ENCODE data around the gene C1QTNF6. TPM values are rescaled to one million over a fixed set of nuclear protein-coding genes. Genes with fewer than 3 reads are reported as not detected.

C1QTNF6 gene
- polyA plus RNA-seq, 1 donor from 2014 or later, result 5.3 TPM

- H3K4me3 ChIP-seq (ENCODE audit: low read length), result no peak overlapping the region
- H3F3A ChIP-seq (ENCODE audit: insufficient read depth, low read length, poor library complexity, severe bottlenecking), result no peaks in the 10 kb centered on the region
- no peaks in the 10 kb centered on the region for H3K9me2 ChIP-seq (ENCODE audit: insufficient read depth, low read length)
- H4K20me1 ChIP-seq (ENCODE audit: insufficient read depth), result no peaks in the 10 kb centered on the region
- TF ChIP-seq, protein P1, sequence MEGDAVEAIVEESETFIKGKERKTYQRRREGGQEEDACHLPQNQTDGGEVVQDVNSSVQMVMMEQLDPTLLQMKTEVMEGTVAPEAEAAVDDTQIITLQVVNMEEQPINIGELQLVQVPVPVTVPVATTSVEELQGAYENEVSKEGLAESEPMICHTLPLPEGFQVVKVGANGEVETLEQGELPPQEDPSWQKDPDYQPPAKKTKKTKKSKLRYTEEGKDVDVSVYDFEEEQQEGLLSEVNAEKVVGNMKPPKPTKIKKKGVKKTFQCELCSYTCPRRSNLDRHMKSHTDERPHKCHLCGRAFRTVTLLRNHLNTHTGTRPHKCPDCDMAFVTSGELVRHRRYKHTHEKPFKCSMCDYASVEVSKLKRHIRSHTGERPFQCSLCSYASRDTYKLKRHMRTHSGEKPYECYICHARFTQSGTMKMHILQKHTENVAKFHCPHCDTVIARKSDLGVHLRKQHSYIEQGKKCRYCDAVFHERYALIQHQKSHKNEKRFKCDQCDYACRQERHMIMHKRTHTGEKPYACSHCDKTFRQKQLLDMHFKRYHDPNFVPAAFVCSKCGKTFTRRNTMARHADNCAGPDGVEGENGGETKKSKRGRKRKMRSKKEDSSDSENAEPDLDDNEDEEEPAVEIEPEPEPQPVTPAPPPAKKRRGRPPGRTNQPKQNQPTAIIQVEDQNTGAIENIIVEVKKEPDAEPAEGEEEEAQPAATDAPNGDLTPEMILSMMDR (IDR thresholded peaks at IDR 0.05; ENCODE audit: poor library complexity, severe bottlenecking), result no peak
- TF ChIP-seq POLR2AphosphoS5 (IDR thresholded peaks at IDR 0.05), result no peak
- TF ChIP-seq SMC3 (conservative IDR thresholded peaks at IDR 0.05; ENCODE audit: poor library complexity), result no peak
- no peak for TF ChIP-seq REST (IDR thresholded peaks at IDR 0.05; ENCODE audit: borderline replicate concordance)
- no peak for TF ChIP-seq TAF1 (IDR thresholded peaks at IDR 0.05; ENCODE audit: low read depth)
- TF ChIP-seq MXI1 (conservative IDR thresholded peaks at IDR 0.05; ENCODE audit: poor library complexity, severe bottlenecking), result no peak
- no peak for TF ChIP-seq EP300 (conservative IDR thresholded peaks at IDR 0.05; ENCODE audit: poor library complexity, severe bottlenecking)
- TF ChIP-seq RAD21 (conservative IDR thresholded peaks at IDR 0.05), result no peak
- TF ChIP-seq EZH2 (IDR thresholded peaks at IDR 0.05; ENCODE audit: borderline replicate concordance, insufficient read depth, low read length, poor library complexity, severe bottlenecking), result no peak
- H3K4me2 ChIP-seq (ENCODE audit: low read length), result no peak overlapping the region
- no peak overlapping the region for H3K9ac ChIP-seq (ENCODE audit: low read length)
- no peak overlapping the region for H3K27ac ChIP-seq (ENCODE audit: low read length)
- H3K79me2 ChIP-seq (replicated peaks; ENCODE audit: insufficient read depth, low read length), result no peaks in the 10 kb centered on the region
- H2AFZ ChIP-seq (ENCODE audit: low read depth, low read length), result no peak overlapping the region
- H3K36me3 ChIP-seq (ENCODE audit: insufficient read depth, low read length), result no peaks in the 10 kb centered on the region
- H3K9me3 ChIP-seq (ENCODE audit: low read length), result no peaks in the 10 kb centered on the region
- no peaks in the 10 kb centered on the region for H3K27me3 ChIP-seq (ENCODE audit: insufficient read depth, low read depth, low read length)
Measured at GRCh38 chr22:37173709-37174108, 14.3 kb downstream of the C1QTNF6 start.

- no peak overlapping the region for H3K4me3 ChIP-seq (ENCODE audit: low read length)
- no peaks in the 10 kb centered on the region for H3K27me3 ChIP-seq (ENCODE audit: insufficient read depth, low read depth, low read length)
- H3F3A ChIP-seq (ENCODE audit: insufficient read depth, low read length, poor library complexity, severe bottlenecking), result no peaks in the 10 kb centered on the region
- H4K20me1 ChIP-seq (ENCODE audit: insufficient read depth), result no peaks in the 10 kb centered on the region
- H3K4me2 ChIP-seq (ENCODE audit: low read length), result no peak overlapping the region
- H3K27ac ChIP-seq (ENCODE audit: low read length), result no peak overlapping the region
- H3K9me3 ChIP-seq (ENCODE audit: low read length), result no peaks in the 10 kb centered on the region
- no peak overlapping the region for H3K9ac ChIP-seq (ENCODE audit: low read length)
- H3K36me3 ChIP-seq (ENCODE audit: insufficient read depth, low read length), result no peaks in the 10 kb centered on the region
- H3K9me2 ChIP-seq (ENCODE audit: insufficient read depth, low read length), result no peaks in the 10 kb centered on the region
- no peak overlapping the region for H2AFZ ChIP-seq (ENCODE audit: low read depth, low read length)
- H3K79me2 ChIP-seq (replicated peaks; ENCODE audit: insufficient read depth, low read length), result no peaks in the 10 kb centered on the region
- no peak for TF ChIP-seq POLR2AphosphoS5 (IDR thresholded peaks at IDR 0.05)
- TF ChIP-seq EP300 (conservative IDR thresholded peaks at IDR 0.05; ENCODE audit: poor library complexity, severe bottlenecking), result no peak
- no peak for TF ChIP-seq SMC3 (conservative IDR thresholded peaks at IDR 0.05; ENCODE audit: poor library complexity)
- TF ChIP-seq, protein P1 (IDR thresholded peaks at IDR 0.05; ENCODE audit: poor library complexity, severe bottlenecking), result no peak
- no peak for TF ChIP-seq EZH2 (IDR thresholded peaks at IDR 0.05; ENCODE audit: borderline replicate concordance, insufficient read depth, low read length, poor library complexity, severe bottlenecking)
- no peak for TF ChIP-seq REST (IDR thresholded peaks at IDR 0.05; ENCODE audit: borderline replicate concordance)
- no peak for TF ChIP-seq TAF1 (IDR thresholded peaks at IDR 0.05; ENCODE audit: low read depth)
- TF ChIP-seq MXI1 (conservative IDR thresholded peaks at IDR 0.05; ENCODE audit: poor library complexity, severe bottlenecking), result no peak
- no peak for TF ChIP-seq RAD21 (conservative IDR thresholded peaks at IDR 0.05)
Measured at GRCh38 chr22:37172266-37173245, 15.5 kb downstream of the C1QTNF6 start.

Data from neural cell (in vitro differentiated cells).